GM12878 (cell line): ENCODE measurements around the gene NAA10. TPM values are rescaled to one million over a fixed set of nuclear protein-coding genes. Genes with fewer than 3 reads are reported as not detected.

Source experiments
- BACH1 ChIP-seq: fragments of 450-650 bp; IDR thresholded peaks from 2 replicates; pipeline ENCODE4 v1.6.1; 2017; ENCODE audit warnings: mild to moderate bottlenecking, borderline replicate concordance
- BRCA1 ChIP-seq: IDR thresholded peaks from 2 replicates; pipeline ENCODE4 v1.6.1; 2011; ENCODE audit warnings: low read depth, low read length, improper control_type of control experiment
- DPF2 ChIP-seq: fragments of 450-650 bp; IDR thresholded peaks from 2 replicates; pipeline ENCODE4 v1.6.1; 2017; ENCODE audit warnings: mild to moderate bottlenecking
- HCFC1 ChIP-seq: fragments of 150-350 bp; IDR thresholded peaks from 2 replicates; pipeline ENCODE4 v1.6.1; 2014; ENCODE audit warnings: low read length
- IKZF1 ChIP-seq: fragments of 450-650 bp; conservative IDR thresholded peaks from 2 replicates; pipeline ENCODE4 v1.6.1; 2017; ENCODE audit warnings: antibody characterized with exemption, mild to moderate bottlenecking
- NFYB ChIP-seq: IDR thresholded peaks from 2 replicates; pipeline ENCODE4 v1.6.1; 2011; ENCODE audit warnings: low read depth, mild to moderate bottlenecking, low read length, improper control_type of control experiment, moderate library complexity; ENCODE audit not compliant: insufficient read depth
- POLR2AphosphoS5 ChIP-seq: IDR thresholded peaks from 2 replicates; pipeline ENCODE4 v1.6.1; 2011; ENCODE audit warnings: mild to moderate bottlenecking, low read length, inconsistent platforms
- SIX5 ChIP-seq: IDR thresholded peaks from 2 replicates; pipeline ENCODE4 v1.6.1; 2011; ENCODE audit warnings: mild to moderate bottlenecking, low read depth, low read length, moderate library complexity; ENCODE audit not compliant: severe bottlenecking
- SRF ChIP-seq, 2 experiments: IDR thresholded peaks; 2 replicates each; pipeline ENCODE4 v1.6.1; 2011; ENCODE audit warnings: low read depth in 2 of 2, low read length in 2 of 2, mild to moderate bottlenecking in 1 of 2, moderate library complexity in 1 of 2
- TAF1 ChIP-seq: IDR thresholded peaks from 2 replicates; pipeline ENCODE4 v1.6.1; 2011; ENCODE audit warnings: mild to moderate bottlenecking, low read depth, low read length, borderline replicate concordance
- TCF12 ChIP-seq: IDR thresholded peaks from 2 replicates; pipeline ENCODE4 v1.6.1; 2011; ENCODE audit warnings: low read depth, mild to moderate bottlenecking, low read length
- TCF7 ChIP-seq: IDR thresholded peaks from 2 replicates; pipeline ENCODE4 v1.6.1; 2014; ENCODE audit warnings: antibody characterized with exemption, borderline replicate concordance
- polyA plus RNA-seq, 11 experiments: library from polyadenylated mRNA; depleted of rRNA in 4 of 11; unstranded in 6 of 11; stranded (reverse) in 5 of 11; fragments of >200 nt; fragmentation: Nextera tagmentation in 4 of 11; fragmentation: Illumina TruSeq in 1 of 11; extraction: Ambion mirVana in 4 of 11; extraction: Trizol in 1 of 11; gene quantifications; 1 replicate in 1 of 11; 2 replicates in 10 of 11; pipeline versions ENCODE4 v1.2.1 to v1.2.3, GENCODE V29; 2011 to 2016; ENCODE audit warnings: inconsistent platforms in 2 of 11, missing spikeins in 2 of 11, low read depth in 1 of 11
- total RNA-seq, 4 experiments: library from RNA; depleted of rRNA in 3 of 4; stranded (reverse); fragments of >200 nt in 3 of 4; fragmentation: Illumina TruSeq in 1 of 4; extraction: Trizol in 1 of 4; gene quantifications; 2 replicates each; pipeline versions ENCODE4 v1.2.1 to v1.2.3, GENCODE V29; 2013 to 2021
- TF ChIP-seq, protein P1 (sequence below): fragments of 450-650 bp; formaldehyde crosslinking; IDR thresholded peaks from 2 replicates; pipeline ENCODE4 v1.4.0; 2022; ENCODE audit warnings: mild to moderate bottlenecking, moderate library complexity

The NAA10 gene
- total and polyA plus RNA-seq, 10 of the 15 experiments (the other 5 are each of a cell fraction or from before 2014, with no cell fraction given): 7.9 to 212 (median 98.9) TPM

DNA sequence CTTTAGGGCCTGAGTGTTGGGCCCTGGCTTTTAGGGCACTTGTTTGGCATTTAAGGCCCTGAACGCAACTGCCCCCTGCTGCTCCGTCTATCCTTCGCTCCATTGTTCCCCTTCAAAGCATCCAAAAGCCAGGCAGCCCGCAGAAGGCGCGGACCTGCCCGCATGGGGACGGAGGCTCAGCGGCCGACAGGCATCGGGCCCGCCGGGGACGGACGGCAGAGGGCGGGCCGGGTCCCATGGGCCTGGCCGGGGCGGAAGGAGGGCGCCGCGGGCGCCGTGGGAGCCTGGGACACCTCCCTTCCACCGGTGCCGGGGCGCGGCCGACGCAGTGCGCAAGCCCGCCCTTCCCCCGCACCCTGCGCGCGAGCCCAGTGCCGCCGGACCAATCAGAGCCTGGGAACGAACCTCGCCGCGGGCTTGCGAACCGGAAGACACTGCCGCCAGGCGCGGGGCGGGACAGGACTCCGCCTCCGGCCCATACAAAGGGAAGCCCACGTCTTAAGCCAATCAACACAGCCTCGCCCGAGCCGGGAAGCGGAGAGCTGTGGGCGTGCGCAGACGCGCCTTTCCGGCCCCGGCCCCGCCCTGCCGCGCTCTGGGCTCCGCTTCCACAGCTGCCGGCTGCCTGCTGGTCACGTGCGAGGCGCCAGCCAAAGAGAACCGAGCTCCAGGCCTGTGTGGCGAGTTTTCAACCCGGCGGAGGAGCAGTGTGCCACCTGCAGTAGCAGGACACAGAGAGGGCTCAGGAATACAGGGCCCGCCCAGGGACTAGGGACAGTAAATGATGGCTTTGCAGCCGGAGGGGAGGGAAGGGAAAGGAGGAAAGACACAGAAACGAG, 6.7 kb downstream of the NAA10 start (continued):
- TF ChIP-seq BRCA1 (no peak), BACH1 (no peak), TCF12 (0 out of 2 replicates have a peak, but pooled peaks have one; percentile 14), SRF (IDR thresholded peaks at IDR 0.05; ENCODE audit: low read depth in 2 of 2, low read length in 2 of 2) (peak; percentile 52 to 53; a peak in 2 of 4 replicates), TAF1 (peak; percentile 61; the same call in 1 of the 2 replicates), SIX5 (no peak), POLR2AphosphoS5 (peak; percentile 52; the same call in 1 of the 2 replicates), HCFC1 (0 out of 2 replicates have a peak, but pooled peaks have one; percentile 29), IKZF1 (peak; percentile 78), NFYB (peak; percentile 64; the same call in 1 of the 2 replicates), TCF7 (no peak), DPF2 (peak; percentile 42)
- TF ChIP-seq, protein P1, sequence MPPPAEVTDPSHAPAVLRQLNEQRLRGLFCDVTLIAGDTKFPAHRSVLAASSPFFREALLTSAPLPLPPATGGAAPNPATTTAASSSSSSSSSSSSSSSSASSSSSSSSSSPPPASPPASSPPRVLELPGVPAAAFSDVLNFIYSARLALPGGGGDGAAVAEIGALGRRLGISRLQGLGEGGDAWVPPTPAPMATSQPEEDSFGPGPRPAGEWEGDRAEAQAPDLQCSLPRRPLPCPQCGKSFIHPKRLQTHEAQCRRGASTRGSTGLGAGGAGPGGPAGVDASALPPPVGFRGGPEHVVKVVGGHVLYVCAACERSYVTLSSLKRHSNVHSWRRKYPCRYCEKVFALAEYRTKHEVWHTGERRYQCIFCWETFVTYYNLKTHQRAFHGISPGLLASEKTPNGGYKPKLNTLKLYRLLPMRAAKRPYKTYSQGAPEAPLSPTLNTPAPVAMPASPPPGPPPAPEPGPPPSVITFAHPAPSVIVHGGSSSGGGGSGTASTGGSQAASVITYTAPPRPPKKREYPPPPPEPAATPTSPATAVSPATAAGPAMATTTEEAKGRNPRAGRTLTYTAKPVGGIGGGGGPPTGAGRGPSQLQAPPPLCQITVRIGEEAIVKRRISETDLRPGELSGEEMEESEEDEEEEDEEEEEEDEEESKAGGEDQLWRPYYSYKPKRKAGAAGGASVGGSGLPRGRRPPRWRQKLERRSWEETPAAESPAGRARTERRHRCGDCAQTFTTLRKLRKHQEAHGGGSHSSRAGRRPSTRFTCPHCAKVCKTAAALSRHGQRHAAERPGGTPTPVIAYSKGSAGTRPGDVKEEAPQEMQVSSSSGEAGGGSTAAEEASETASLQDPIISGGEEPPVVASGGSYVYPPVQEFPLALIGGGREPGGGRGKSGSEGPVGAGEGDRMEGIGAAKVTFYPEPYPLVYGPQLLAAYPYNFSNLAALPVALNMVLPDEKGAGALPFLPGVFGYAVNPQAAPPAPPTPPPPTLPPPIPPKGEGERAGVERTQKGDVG: no peak
